ENCODE results near the gene TCERG1L.
"Not testable (repeated sequence)": the region's sequence is repeated elsewhere in the genome, so short reads cannot be mapped to it uniquely, and the experiment has no call there.

The TCERG1L gene

GRCh38 chr10:131180086-131180485 is 131.4 kb downstream of the TCERG1L start:
- no peak for DNase-seq

GRCh38 chr10:131179361-131179760 is 132.2 kb downstream of the TCERG1L start:
- no peak for DNase-seq

GRCh38 chr10:131178521-131179331 is 132.8 kb downstream of the TCERG1L start:
- DNase-seq: no peak

GRCh38 chr10:131177431-131178327 is 133.8 kb downstream of the TCERG1L start:
- no peak for DNase-seq

GRCh38 chr10:131176907-131177306 is 134.6 kb downstream of the TCERG1L start:
- no peak for DNase-seq

DNA sequence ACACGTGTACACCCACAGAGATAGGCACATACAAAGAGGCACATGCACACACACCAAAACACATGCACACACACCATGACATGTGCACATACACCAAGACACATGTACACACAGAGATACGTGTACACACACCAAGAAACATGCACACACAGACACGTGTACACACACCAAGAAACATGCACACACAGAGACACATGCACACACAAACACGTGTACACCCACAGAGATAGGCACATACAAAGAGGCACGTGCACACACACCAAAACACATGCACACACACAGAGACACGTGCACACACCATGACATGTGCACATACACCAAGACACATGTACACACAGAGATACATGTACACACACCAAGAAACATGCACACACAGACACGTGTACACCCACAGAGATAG is 135.2 kb downstream of the TCERG1L start:
- DNase-seq: not testable (repeated sequence)

DNA sequence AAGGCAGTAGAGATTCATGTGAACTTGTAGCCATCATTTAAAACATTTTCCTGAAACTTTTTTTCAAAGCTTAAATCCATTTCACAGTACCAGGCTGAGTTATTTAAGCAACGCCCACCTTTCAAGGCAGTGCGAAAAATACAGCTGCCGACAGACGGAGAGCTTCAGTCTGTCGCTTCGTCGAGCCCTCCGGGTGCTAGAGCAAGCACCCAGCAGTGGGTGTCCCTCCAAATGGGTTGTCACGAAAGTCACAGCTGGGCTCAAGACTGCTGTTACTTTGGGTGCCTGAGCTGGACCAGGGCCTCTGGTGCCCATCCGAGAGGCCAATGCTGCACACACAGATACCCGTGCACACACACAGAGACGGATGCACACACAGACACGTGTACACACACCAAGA is 135.6 kb downstream of the TCERG1L start:
- no peak for DNase-seq

DNA sequence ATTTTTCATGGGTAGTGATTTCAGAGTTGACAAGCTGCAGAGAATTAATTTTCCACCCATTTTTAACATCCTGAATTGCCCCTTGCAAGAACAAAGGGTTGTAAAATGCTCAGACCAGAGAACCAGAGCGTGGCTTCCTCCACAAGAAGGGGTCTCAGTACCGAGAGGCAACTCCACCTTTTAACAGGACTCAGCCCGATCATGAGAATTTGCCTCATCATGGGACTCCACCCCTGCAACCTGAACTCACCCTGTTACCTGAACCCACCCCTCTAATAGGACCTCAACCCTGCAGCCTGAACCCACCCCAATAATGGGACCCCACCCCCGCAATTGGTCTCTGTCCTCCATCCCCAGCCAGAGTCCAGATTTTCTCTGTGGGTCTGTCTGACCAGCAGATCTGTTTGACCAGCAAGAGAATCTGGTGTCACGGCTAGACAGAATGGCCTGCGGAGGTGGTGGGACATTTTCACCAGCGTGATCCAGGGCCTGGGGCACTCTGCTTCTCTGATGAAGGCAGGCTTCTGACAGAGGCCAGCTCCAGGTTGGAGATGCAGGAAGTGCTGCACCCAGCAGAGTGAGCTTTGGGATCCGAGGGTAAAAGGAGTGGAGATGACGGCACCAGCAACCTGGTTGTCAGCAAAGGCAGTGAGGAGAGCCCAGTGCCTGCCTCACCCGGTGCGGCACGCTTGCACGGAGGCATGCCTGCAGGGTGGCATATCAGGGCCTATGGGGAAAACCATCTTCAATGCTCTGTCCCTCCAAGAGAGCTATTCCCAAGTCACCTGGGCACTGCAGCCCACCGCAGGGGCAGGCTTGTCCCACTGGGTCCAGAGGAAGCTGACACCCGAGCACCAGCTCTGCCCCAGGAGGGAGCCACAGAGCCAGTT is 136.6 kb downstream of the TCERG1L start:
- DNase-seq: no peak

- no peak for DNase-seq
Measured at GRCh38 chr10:131174211-131174565, 137.3 kb downstream of the TCERG1L start.

GRCh38 chr10:131173484-131174210 is 137.9 kb downstream of the TCERG1L start:
- DNase-seq: no peak

- no peak for DNase-seq
Measured at GRCh38 chr10:131172433-131172832, 139.1 kb downstream of the TCERG1L start.

DNA sequence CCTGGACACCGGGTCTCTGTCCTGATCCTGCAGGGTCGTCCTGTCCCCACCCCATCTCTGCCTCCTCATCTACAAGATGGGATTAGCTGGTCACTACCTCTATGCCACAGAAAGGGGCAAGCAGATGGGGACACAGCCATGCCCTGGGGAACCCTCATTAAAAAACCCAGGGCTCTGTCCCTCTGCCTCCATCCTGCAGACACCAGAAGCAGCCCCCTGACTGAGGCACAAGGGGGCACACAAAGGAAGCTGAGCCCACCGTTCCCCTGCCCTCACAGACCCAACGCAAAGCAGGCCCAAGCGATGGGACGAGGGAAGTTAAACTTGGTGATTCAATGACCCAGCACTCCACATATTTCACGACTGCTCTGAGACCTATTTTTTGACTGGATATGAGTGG is 142.4 kb downstream of the TCERG1L start:
- no peak for DNase-seq

- no peak for DNase-seq
Measured at GRCh38 chr10:131168238-131168875, 143.2 kb downstream of the TCERG1L start.

- no peak for DNase-seq
Measured at GRCh38 chr10:131167036-131167860, 144.3 kb downstream of the TCERG1L start.

- DNase-seq: no peak
Measured at GRCh38 chr10:131166486-131166885, 145.0 kb downstream of the TCERG1L start.

GRCh38 chr10:131165092-131165491 is 146.4 kb downstream of the TCERG1L start:
- no peak for DNase-seq

- DNase-seq: no peak
Measured at GRCh38 chr10:131162866-131163843, 148.4 kb downstream of the TCERG1L start.

DNA sequence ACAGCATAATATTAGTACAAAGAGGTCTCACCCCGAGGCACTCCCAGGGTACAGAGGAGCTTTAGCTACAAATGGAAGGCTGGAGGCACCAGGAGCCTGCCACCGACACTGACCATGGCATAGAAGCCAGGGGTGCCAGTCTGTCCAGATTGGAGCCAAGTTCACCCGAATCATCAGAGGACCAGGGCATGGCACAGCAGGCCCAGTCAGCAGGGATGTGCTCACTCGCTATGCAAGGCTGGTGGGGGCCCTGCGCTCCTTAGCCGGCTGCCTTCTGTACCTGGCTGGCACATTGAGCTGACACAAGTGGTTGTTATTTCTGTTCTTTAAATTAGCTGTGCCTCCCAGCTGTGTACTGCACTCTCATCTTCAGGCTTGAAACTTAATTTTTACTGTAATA is 149.3 kb downstream of the TCERG1L start:
- no peak for DNase-seq

- DNase-seq: no peak
Measured at GRCh38 chr10:131161087-131161486, 150.4 kb downstream of the TCERG1L start.
